ENCODE measurements around the gene WDFY4. TPM values are rescaled to one million over a fixed set of nuclear protein-coding genes. Genes with fewer than 3 reads are reported as not detected.

The WDFY4 gene
- total and polyA plus RNA-seq, 2 of the 4 experiments (the other 2 are of a cell fraction), result not detected

DNA sequence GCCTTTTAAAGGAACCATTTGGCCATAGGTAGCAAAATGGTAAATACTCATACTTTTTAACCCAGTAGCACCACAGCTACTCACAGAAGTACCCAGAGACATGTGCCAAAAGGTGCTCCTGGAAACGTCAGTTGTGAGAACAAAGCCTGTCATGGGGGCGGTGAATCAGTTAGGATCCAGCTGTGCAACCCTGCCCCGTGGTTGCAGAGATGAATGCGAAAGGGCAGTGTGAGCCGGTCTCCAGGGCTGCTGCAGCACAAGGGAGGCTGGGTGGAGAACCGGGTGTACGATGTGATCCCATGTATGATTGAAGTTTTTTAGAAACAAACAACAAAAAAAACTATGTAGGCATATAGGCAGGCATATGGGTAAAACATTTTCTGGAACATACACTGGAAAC lies 256.3 kb downstream of the WDFY4 start:
- Histone ChIP-seq H3K27ac (ENCODE audit: insufficient read depth, low read length) (no peak overlapping the region), H2BK20ac (ENCODE audit: low read depth, low read length) (no peak overlapping the region), H2BK5ac (ENCODE audit: low read depth, low read length, poor library complexity, severe bottlenecking) (no peak overlapping the region), H3K23ac (ENCODE audit: low read depth, low read length) (no peak overlapping the region), H3K9ac (ENCODE audit: low read depth, low read length) (no peak overlapping the region), H3K18ac (ENCODE audit: low read depth, low read length) (no peak overlapping the region), H3K27me3 (ENCODE audit: control insufficient read depth, insufficient read depth, low read length) (peaks cover 19% of the 10 kb centered on the region), H3K9me1 (ENCODE audit: insufficient read depth, low read length) (no peaks in the 10 kb centered on the region), H3K79me1 (ENCODE audit: low read depth in 1 of 2, low read length in 2 of 2) (no peaks in the 10 kb centered on the region), H3K14ac (replicated peaks; ENCODE audit: low read depth, low read length) (no peak overlapping the region), H4K91ac (ENCODE audit: insufficient read depth, low read depth, low read length) (no peak overlapping the region), H3K36me3 (ENCODE audit: control insufficient read depth, insufficient read depth, low read length) (no peaks in the 10 kb centered on the region), H3K4me3 (ENCODE audit: insufficient read depth, low read depth, low read length) (no peak overlapping the region), H2AK9ac (replicated peaks; ENCODE audit: low read depth, low read length, poor library complexity) (no peak overlapping the region), H2AK5ac (ENCODE audit: low read depth, low read length) (no peak overlapping the region), H3K9me3 (ENCODE audit: control insufficient read depth, insufficient read depth, low read length) (no peaks in the 10 kb centered on the region), H2AFZ (replicated peaks; ENCODE audit: low read length, poor library complexity) (no peak overlapping the region), H4K20me1 (ENCODE audit: insufficient read depth, low read length) (no peaks in the 10 kb centered on the region), H3K4me2 (ENCODE audit: low read depth, low read length) (no peak overlapping the region), H4K8ac (ENCODE audit: low read depth in 2 of 2, low read length in 2 of 2) (no peak overlapping the region), H2BK15ac (ENCODE audit: low read depth, low read length) (no peak overlapping the region), H3K4me1 (ENCODE audit: control insufficient read depth, insufficient read depth, low read length) (no peaks in the 10 kb centered on the region), H3K4ac (ENCODE audit: low read depth, low read length) (no peak overlapping the region), H2BK120ac (ENCODE audit: low read depth, low read length) (no peak overlapping the region), H4K5ac (ENCODE audit: low read depth, low read length) (no peak overlapping the region), H3K56ac (ENCODE audit: extremely low read depth, insufficient read depth, low read length) (no peak overlapping the region)
- POLR2A ChIA-PET (ENCODE audit: unreplicated experiment), result no interaction called here
- dilution Hi-C loops (cut with HindIII; ENCODE audit: low sequenced_read_pairs, unreplicated experiment) (no loop called here), in situ Hi-C loops (cut with MboI; ENCODE audit: low sequenced_read_pairs) (no loop called here), intact Hi-C loops (cut with micrococcal nuclease) (no loop called here)
- BruUV-seq (replicated peaks), result no TSS peak
- DNase-seq (no peak), ATAC-seq (ENCODE audit: low read depth) (no peak)
- CTCF ChIA-PET, result no interaction called here
- no peak for TF ChIP-seq MXI1 (IDR thresholded peaks at IDR 0.05; ENCODE audit: borderline replicate concordance, low read depth, low read length)
- 60% methylated on average over 1 of the region's 7 CpGs; no CpG with 5 or more reads in 1 of the 2 experiments for WGBS, 2 experiments (ENCODE audit: extremely low coverage in 2 of 2, insufficient read length in 1 of 2)

All from IMR-90 (cell line).